GM19372 (cell line): ENCODE data around the gene FYN.

Experiments
- ATAC-seq: cut with Tn5 transposase; IDR thresholded peaks from one replicate; pipeline ENCODE4 v1.9.1; 2021; ENCODE audit warnings: mild to moderate bottlenecking, low read depth, moderate library complexity; ENCODE audit not compliant: unreplicated experiment

The FYN gene

GRCh38 chr6:111857674-111858337, 15.4 kb downstream of the FYN start:
- no peak for ATAC-seq

GRCh38 chr6:111855753-111856152, 17.5 kb downstream of the FYN start:
- ATAC-seq: no peak

GRCh38 chr6:111854683-111855082, 18.6 kb downstream of the FYN start:
- ATAC-seq: no peak

- no peak for ATAC-seq
Measured at GRCh38 chr6:111852725-111853124, 20.5 kb downstream of the FYN start.

- ATAC-seq: peak; percentile 50
Measured at GRCh38 chr6:111850295-111850937, 22.8 kb downstream of the FYN start.

- no peak for ATAC-seq
Measured at GRCh38 chr6:111849298-111849697, 24.0 kb downstream of the FYN start.

- ATAC-seq: no peak
Measured at GRCh38 chr6:111848262-111848812, 24.9 kb downstream of the FYN start.

GRCh38 chr6:111846492-111847409, 26.5 kb downstream of the FYN start:
- no peak for ATAC-seq

- no peak for ATAC-seq
Measured at GRCh38 chr6:111846066-111846465, 27.2 kb downstream of the FYN start.

- peak; percentile 49 for ATAC-seq
Measured at GRCh38 chr6:111845441-111845871, 27.8 kb downstream of the FYN start.

- ATAC-seq: no peak
Measured at GRCh38 chr6:111844921-111845320, 28.3 kb downstream of the FYN start.

- ATAC-seq: peak; percentile 49
Measured at GRCh38 chr6:111844376-111844775, 28.9 kb downstream of the FYN start.

GRCh38 chr6:111843347-111844147, 29.7 kb downstream of the FYN start:
- no peak for ATAC-seq

- no peak for ATAC-seq
Measured at GRCh38 chr6:111842891-111843290, 30.4 kb downstream of the FYN start.

GRCh38 chr6:111842271-111842822, 30.9 kb downstream of the FYN start:
- ATAC-seq: no peak

- no peak for ATAC-seq
Measured at GRCh38 chr6:111841822-111842221, 31.4 kb downstream of the FYN start.

GRCh38 chr6:111840803-111841202, 32.4 kb downstream of the FYN start:
- no peak for ATAC-seq

GRCh38 chr6:111838749-111839484, 34.3 kb downstream of the FYN start:
- ATAC-seq: no peak
